Small intestine (tissue), 7 donors: ENCODE measurements around the gene VEGFB. TPM values are rescaled to one million over a fixed set of nuclear protein-coding genes. Genes with fewer than 3 reads are reported as not detected.
A peak's percentile ranks its signal among the peaks of the same experiment; 100 is the strongest.
"Not testable (repeated sequence)": the region's sequence is repeated elsewhere in the genome, so short reads cannot be mapped to it uniquely, and the experiment has no call there.

Source experiments
- DNase-seq, 2 donors: peaks; one replicate each; pipeline versions ENCODE4 v3.0.0 to v3.0.0-alpha.2; 2013
- FAIRE-seq: peaks from 2 replicates; lab custom pipeline; 2012; peaks lifted over from hg19 to GRCh38; lab: Jason Lieb, UNC
- H3K27ac ChIP-seq, 3 donors: one replicate each; pipeline ENCODE4 v1.5.1; 2013; ENCODE audit warnings: low read length in 2 of 3, mild to moderate bottlenecking in 2 of 3, control low read depth in 1 of 3, inconsistent platforms in 1 of 3, low read depth in 1 of 3, moderate library complexity in 1 of 3
- H3K27me3 ChIP-seq, 3 donors: one replicate each; pipeline ENCODE4 v1.6.1; 2013; ENCODE audit warnings: low read length in 3 of 3, inconsistent platforms in 1 of 3; ENCODE audit not compliant: control insufficient read depth in 3 of 3, insufficient read depth in 3 of 3
- H3K36me3 ChIP-seq, 3 donors: one replicate each; pipeline ENCODE4 v1.6.1; 2013; ENCODE audit warnings: low read length in 3 of 3, inconsistent platforms in 1 of 3, low read depth in 1 of 3, mild to moderate bottlenecking in 1 of 3, moderate library complexity in 1 of 3; ENCODE audit not compliant: control insufficient read depth in 3 of 3, insufficient read depth in 2 of 3
- H3K4me1 ChIP-seq, 3 donors: one replicate each; pipeline ENCODE4 v1.6.1; 2013; ENCODE audit warnings: low read length in 2 of 3, inconsistent platforms in 1 of 3, low read depth in 1 of 3, mild to moderate bottlenecking in 1 of 3, moderate library complexity in 1 of 3; ENCODE audit not compliant: control insufficient read depth in 3 of 3, insufficient read depth in 2 of 3
- H3K4me3 ChIP-seq, 3 donors: one replicate each; pipeline ENCODE4 v1.5.1; 2013; ENCODE audit warnings: low read length in 3 of 3, control low read depth in 1 of 3, inconsistent platforms in 1 of 3, low read depth in 1 of 3, mild to moderate bottlenecking in 1 of 3, moderate library complexity in 1 of 3
- H3K9me3 ChIP-seq, 2 donors: one replicate each; pipeline ENCODE4 v1.6.1; 2013; ENCODE audit warnings: low read depth in 1 of 2, low read length in 1 of 2; ENCODE audit not compliant: control insufficient read depth in 2 of 2, insufficient read depth in 1 of 2
- WGBS, 3 donors: extraction: QIAGEN DNeasy Blood & Tissue Kit; methylation state at CpG; one replicate each; pipeline ENCODE4 v1.1.7; 2013; 5-methylcytosine and 5-hydroxymethylcytosine counted together
- polyA plus RNA-seq, 4 donors: library from polyadenylated mRNA; stranded (reverse) in 3 of 4; unstranded in 1 of 4; fragments of 200-250 nt in 3 of 4; fragments of 120-200 nt in 1 of 4; gene quantifications; one replicate each; pipeline versions ENCODE4 v1.2.1 to v1.2.3, GENCODE V29; 2013
- donor health status: healthy with polysubstance abuse.
- donor health status: control.
- donor health status: control.
- donor health status: Bipolar disorder and iron deficiency.
- donor health status: healthy.

The VEGFB gene
- polyA plus RNA-seq, 4 donors: 34.8 to 109 (median 48.1) TPM

- Histone ChIP-seq H3K27ac (peak overlapping the region in 2 of 3 donors; percentile 15 to 20), H3K36me3 (peaks cover 0 to 44% (median 5%) of the 10 kb centered on the region in 3 donors), H3K27me3 (no peaks in the 10 kb centered on the region), H3K4me1 (peaks cover 0 to 51% (median 0%) of the 10 kb centered on the region in 3 donors), H3K9me3 (no peaks in the 10 kb centered on the region), H3K4me3 (no peak overlapping the region)
- 51 to 64% (median 61%) methylated on average over 5 of the region's 5 CpGs for WGBS, 3 donors
- FAIRE-seq: no peak
- DNase-seq: no peak
Measured at GRCh38 chr11:64244107-64244506, 9.7 kb downstream of the VEGFB start.

- H3K4me3 ChIP-seq: peak overlapping the region in 2 of 3 donors; percentile 71 to 97
- H3K9me3 ChIP-seq: no peaks in the 10 kb centered on the region
- DNase-seq (no peak), FAIRE-seq (no peak)
- no peaks in the 10 kb centered on the region for H3K27me3 ChIP-seq
- peaks cover 0 to 38% (median 5%) of the 10 kb centered on the region in 3 donors for H3K36me3 ChIP-seq
- peaks cover 0 to 52% (median 0%) of the 10 kb centered on the region in 3 donors for H3K4me1 ChIP-seq
- H3K27ac ChIP-seq: peak overlapping the region; percentile 90 to 97 (median 94)
- 10 to 29% (median 28%) methylated on average over 6 of the region's 6 CpGs for WGBS, 3 donors
Measured at GRCh38 chr11:64244966-64245365, 10.6 kb downstream of the VEGFB start.

GRCh38 chr11:64245401-64245796, 11.0 kb downstream of the VEGFB start:
- no peak for FAIRE-seq
- Histone ChIP-seq H3K4me1 (peaks cover 0 to 52% (median 0%) of the 10 kb centered on the region in 3 donors), H3K27me3 (no peaks in the 10 kb centered on the region), H3K9me3 (no peaks in the 10 kb centered on the region), H3K4me3 (peak overlapping the region; percentile 68 to 97 (median 71)), H3K27ac (peak overlapping the region; percentile 90 to 97 (median 94)), H3K36me3 (peaks cover 0 to 40% (median 5%) of the 10 kb centered on the region in 3 donors)
- WGBS, 3 donors: 0 to 4% (median 2%) methylated on average over 6 of the region's 6 CpGs
- no peak for DNase-seq

GRCh38 chr11:64245797-64246620, 11.6 kb downstream of the VEGFB start:
- WGBS, 3 donors: 0 to 1% (median 1%) methylated on average over 26 to 46 of the region's 46 CpGs
- Histone ChIP-seq H3K27me3 (no peaks in the 10 kb centered on the region), H3K9me3 (no peaks in the 10 kb centered on the region), H3K27ac (peak overlapping the region; percentile 90 to 97 (median 94)), H3K4me3 (peak overlapping the region; percentile 68 to 97 (median 71)), H3K4me1 (peaks cover 0 to 56% (median 3%) of the 10 kb centered on the region in 3 donors), H3K36me3 (peaks cover 0 to 40% (median 5%) of the 10 kb centered on the region in 3 donors)
- peak; percentile 80 to 82 for DNase-seq
- FAIRE-seq: no peak

GRCh38 chr11:64246621-64246870, 12.2 kb downstream of the VEGFB start:
- FAIRE-seq, DNase-seq, H3K27me3 ChIP-seq, H3K9me3 ChIP-seq: not testable (repeated sequence)
- 0 to 2% (median 0%) methylated on average over 1 to 43 of the region's 43 CpGs for WGBS, 3 donors
- peaks cover 0 to 40% (median 5%) of the 10 kb centered on the region in 3 donors for H3K36me3 ChIP-seq
- H3K27ac ChIP-seq: peak overlapping the region; percentile 90 to 97 (median 94)
- H3K4me3 ChIP-seq: peak overlapping the region; percentile 68 to 97 (median 71)
- peaks cover 0 to 57% (median 3%) of the 10 kb centered on the region in 3 donors for H3K4me1 ChIP-seq

GRCh38 chr11:64246871-64247728, 12.7 kb downstream of the VEGFB start, which contains the start of gene PPP1R14B:
PPP1R14B (minus strand) TSS chr11:64246943; CDS start chr11:64246673, 270 bp downstream.
- Histone ChIP-seq H3K27me3 (no peaks in the 10 kb centered on the region), H3K27ac (peak within 1 kb of the TSS; percentile 90 to 98 (median 97)), H3K36me3 (peaks cover 0 to 40% (median 5%) of the 10 kb centered on the region in 3 donors), H3K9me3 (no peaks in the 10 kb centered on the region), H3K4me3 (peak within 1 kb of the TSS; percentile 68 to 97 (median 71)), H3K4me1 (peaks cover 0 to 55% (median 3%) of the 10 kb centered on the region in 3 donors)
- no peak for FAIRE-seq
- 1 to 2% (median 1%) methylated on average over 52 to 74 of the region's 74 CpGs for WGBS, 3 donors
- peak; percentile 86 to 91 for DNase-seq

GRCh38 chr11:64247729-64248531, 13.5 kb downstream of the VEGFB start:
- Histone ChIP-seq H3K4me3 (peak overlapping the region; percentile 48 to 87 (median 71)), H3K9me3 (no peaks in the 10 kb centered on the region), H3K4me1 (peaks cover 0 to 47% (median 3%) of the 10 kb centered on the region in 3 donors), H3K27me3 (no peaks in the 10 kb centered on the region), H3K36me3 (peaks cover 0 to 35% (median 5%) of the 10 kb centered on the region in 3 donors), H3K27ac (peak overlapping the region; percentile 43 to 98 (median 82))
- DNase-seq (peak; percentile 48 to 72), FAIRE-seq (no peak)
- 15 to 35% (median 25%) methylated on average over 30 to 31 of the region's 31 CpGs for WGBS, 3 donors
